GM19324 (cell line): ENCODE data around the gene CD24.
"Not testable (repeated sequence)": the region's sequence is repeated elsewhere in the genome, so short reads cannot be mapped to it uniquely, and the experiment has no call there.

ENCODE experiments used
- ATAC-seq: cut with Tn5 transposase; IDR thresholded peaks from one replicate; pipeline ENCODE4 v1.9.1; 2021; ENCODE audit warnings: mild to moderate bottlenecking, moderate library complexity; ENCODE audit not compliant: unreplicated experiment, low FRiP score

CD24 gene

DNA sequence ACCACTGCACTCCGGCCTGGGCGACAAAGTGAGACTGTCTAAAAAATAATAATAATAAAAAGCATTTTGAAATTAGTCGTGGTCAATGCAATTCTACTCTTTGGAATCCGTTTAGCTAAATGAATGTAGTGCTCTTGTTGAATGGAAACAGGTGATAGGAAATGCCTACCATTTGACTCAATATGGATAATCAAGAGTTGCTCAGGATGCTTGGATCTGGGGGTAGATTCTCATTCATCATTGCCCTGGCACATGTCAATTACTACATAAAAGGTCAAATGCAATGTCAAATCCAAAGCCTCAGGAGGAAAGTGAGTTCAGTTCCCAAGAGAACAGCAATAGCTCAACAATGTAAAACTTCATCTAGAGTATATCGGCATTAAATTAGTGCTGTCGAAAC lies 3.8 kb downstream of the CD24 start:
- ATAC-seq = not testable (repeated sequence)

GRCh38 chr6:106967936-106968555 lies 6.5 kb downstream of the CD24 start:
- ATAC-seq = no peak

- ATAC-seq = no peak
These were observed 7.6 kb downstream of the CD24 start for GRCh38 chr6:106966671-106967640.

DNA sequence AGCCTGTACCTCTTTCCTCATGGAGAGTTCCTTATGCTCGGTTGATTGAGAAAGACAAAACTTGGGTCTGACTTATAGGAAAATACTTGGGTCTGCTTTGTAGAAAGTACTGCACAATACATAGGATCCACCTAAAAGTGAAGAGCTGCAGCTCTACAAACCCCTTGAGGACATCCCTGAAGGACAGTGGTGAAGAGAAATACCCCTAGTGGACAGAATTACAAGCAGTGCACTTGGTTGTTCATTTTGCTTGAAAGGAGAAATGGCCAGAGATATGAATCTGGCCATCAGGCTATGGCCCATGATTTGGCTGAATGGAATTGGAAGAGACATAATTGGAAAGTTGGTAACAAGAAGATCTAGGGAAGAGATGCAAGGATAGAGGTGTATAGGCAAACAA lies 8.3 kb downstream of the CD24 start:
- no peak for ATAC-seq

DNA sequence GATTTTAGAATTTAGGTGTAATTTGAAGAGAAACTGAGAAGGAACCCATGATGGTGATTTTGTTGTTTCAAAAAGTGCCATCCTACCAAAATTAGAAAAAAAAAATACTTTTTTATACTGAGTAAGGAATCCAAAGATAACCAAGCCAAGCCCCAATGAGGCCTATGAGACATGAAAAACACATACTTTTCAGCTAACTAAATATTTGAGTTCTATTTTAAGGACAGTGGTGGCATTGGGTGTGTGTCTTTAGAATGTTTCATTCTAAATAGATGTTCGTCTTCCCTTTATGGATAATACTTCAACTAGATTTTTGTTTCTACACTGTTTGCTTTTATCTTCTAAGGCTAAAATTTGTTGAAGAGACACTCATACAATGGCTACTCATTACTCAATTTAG lies 9.6 kb downstream of the CD24 start:
- ATAC-seq = no peak

- ATAC-seq = no peak
These were observed 10.4 kb downstream of the CD24 start for GRCh38 chr6:106964099-106964498.

GRCh38 chr6:106963544-106963943 lies 11.0 kb downstream of the CD24 start:
- no peak for ATAC-seq

DNA sequence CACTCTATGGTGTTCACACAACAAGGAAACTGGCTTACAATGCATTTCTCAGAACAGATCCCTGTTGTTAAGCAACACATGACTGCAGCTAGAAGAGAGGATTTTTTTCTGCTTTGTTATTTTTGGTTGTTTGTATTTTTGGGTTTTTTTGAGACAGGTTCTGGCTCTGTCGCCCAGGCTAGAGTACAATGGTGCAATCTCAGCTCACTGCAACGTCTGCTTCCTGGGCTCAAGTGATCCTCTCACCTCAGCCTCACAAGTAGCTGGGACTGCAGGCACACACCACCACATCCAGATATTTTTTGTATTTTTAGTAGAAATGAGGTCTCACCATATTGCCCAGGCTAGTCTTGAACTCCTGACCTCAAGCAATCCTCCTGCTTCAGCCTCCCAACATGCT lies 12.7 kb downstream of the CD24 start:
- ATAC-seq = no peak

DNA sequence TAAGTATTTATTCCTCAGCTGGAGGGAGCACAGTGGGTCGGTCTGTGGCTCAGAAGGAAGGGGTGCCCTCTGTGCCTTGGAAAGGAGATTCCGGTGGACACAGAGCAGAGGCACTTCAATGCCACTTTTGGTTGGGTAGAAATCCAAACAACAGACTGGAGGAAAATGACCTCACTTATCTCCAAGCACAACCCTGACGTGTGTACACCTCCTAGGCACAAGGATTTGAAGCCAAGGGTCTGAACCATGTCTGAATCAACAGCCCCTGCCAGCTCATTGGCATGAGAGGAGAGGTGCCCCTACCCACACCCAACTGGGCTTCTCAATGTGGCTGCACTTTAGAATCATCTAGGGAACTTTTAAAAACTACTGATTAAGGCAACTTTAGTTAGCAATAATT lies 13.4 kb downstream of the CD24 start:
- ATAC-seq = no peak

- no peak for ATAC-seq
These were observed 14.5 kb downstream of the CD24 start for GRCh38 chr6:106959985-106960384.

DNA sequence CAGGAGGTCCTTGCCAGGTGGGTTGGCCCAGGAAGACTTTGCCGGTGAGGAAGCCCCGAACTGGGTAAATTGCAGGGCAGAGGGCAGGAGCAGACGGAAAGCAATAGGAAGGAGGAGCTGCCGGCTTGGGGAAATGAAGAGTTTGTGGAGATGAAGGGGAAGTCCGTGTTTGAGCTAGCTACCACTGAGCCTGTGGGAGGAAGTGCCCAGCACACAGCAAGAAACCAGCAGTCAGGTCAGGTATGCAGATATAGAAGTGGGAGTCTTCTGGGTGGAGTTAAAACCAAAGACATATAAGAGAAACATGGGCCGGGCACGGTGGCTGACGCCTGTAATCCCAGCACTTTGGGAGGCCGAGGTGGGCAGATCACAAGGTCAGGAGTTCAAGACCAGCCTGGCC lies 34.7 kb downstream of the CD24 start:
- peak; percentile 55 for ATAC-seq

DNA sequence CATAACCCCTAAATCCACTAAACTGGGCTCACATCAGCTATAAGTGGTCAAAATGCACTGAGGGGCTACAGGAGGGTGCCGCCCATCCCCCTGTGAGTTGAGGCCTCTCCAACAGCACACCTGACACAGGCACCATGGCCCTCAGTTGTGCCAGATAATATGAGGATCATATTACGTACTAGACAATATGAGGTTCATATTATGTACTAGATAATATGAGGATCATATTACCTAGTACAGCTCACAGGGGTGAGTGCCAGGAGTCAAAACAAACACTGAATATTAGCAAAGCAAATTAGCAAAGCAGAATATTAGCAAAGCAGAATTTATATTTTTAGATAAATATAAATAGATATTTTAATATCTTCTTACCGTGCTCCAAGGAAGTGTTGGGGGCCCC lies 35.3 kb downstream of the CD24 start:
- ATAC-seq = no peak

DNA sequence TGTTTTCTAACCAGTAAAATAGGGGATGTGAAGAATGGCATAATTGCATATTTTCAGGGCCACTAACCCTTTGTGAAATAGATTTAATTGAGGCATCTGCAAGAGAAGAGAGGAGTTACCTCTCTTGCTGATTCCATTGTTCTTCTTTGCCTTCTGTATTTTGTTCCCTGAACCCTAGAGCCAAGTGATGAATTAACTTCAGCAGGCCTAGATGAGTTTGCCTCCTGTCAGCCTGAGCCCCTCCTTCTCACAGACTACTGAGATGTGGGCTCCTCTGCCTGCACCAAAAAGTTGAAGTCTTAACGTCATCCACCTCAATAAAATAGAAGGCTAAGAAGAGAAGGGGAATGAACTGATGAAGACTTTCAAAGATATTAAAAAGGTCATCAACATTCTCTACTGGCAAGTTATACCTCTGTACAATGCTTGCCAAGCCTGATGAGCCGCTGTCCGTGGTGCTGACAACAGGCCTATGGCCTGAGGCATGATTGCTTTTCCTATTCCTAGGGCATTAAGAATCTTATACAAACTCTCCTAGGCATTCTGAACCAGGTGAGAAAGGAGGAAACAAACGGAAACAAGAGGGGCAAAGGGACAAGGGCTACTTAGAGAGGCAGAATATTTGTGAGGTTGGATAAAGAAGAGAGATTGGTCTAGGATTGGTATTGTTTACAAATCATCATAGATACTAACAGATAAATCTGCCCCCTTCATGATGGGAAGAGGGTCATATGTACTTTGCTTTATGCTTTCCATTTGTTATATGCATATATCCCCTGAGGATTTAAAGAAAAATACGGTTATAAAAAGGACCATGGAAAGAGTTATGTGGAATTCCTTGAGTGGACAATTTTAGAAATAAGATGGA lies 46.8 kb downstream of the CD24 start:
- no peak for ATAC-seq

- no peak for ATAC-seq
These were observed 48.6 kb downstream of the CD24 start for GRCh38 chr6:106925948-106926347.

DNA sequence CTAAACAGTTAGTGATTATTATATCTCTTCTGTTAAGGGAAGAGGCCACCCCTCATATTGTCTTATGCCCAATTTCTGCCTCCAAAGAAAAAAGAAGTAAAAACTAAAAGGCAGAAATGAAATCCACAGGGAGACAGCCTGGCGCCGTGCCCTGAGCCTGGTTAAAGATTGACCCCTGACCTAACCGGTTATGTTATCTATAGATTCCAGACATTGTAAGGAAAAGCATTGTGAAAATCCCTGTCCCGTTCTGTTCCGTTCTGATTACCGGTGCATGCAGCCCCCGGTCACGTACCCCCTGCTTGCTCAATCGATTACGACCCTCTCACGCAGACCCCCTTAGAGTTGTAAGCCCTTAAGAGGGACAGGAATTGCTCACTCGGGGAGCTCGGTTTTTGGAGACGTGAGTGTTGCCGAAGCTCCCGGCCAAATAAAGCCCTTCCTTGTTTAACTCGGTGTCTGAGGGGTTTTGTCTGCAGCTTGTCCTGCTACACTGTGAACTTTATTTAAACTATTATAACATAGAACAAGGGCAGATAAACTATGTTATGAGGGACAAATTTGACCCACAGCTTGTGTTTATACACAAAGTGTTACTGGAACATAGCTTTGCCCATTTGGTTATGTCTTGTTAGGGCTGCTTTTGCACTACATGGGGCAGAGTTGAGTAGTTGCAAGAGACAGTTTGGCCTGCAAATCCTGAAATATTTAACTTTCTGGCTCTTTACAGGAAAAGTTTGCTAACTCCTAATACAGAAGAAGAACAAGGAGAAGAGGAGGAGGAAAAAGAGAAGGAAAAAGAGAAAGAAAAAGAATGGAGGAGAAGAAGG lies 49.6 kb downstream of the CD24 start:
- no peak for ATAC-seq

DNA sequence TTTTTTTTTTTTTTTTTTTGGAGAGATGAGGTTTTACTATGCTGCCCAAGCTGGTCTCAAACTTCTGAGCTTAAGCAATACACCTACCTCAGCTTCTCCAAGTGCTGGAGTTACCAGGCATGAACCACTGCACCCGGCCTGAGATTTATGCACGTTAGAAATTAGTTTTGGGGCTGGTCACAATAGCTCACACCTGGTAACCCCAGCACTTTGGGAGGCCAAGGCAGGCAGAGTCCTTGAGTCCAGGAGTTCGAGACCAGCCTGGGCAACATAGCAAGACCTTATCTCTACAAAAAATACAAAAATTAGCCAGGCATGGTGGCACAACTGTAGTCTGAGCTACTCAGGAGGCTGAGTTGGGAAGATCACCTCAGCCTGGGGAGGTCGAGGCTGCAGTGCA lies 51.9 kb downstream of the CD24 start:
- ATAC-seq = no peak
